GM19238 (cell line): Measurements from ENCODE around the gene CNNM3.

ENCODE experiments used
- DNase-seq: peaks from one replicate; pipeline ENCODE4 v3.0.0; 2011; ENCODE audit warnings: low spot score; ENCODE audit not compliant: insufficient read length

CNNM3 gene

GRCh38 chr2:96863575-96864342 is 47.7 kb downstream of the CNNM3 start:
- no peak for DNase-seq

GRCh38 chr2:96864343-96865091 is 48.4 kb downstream of the CNNM3 start:
- DNase-seq: no peak

- DNase-seq: no peak
Measured at GRCh38 chr2:96865654-96866053, 49.6 kb downstream of the CNNM3 start.

- no peak for DNase-seq
Measured at GRCh38 chr2:96866149-96866548, 50.1 kb downstream of the CNNM3 start.

- DNase-seq: no peak
Measured at GRCh38 chr2:96866586-96866985, 50.5 kb downstream of the CNNM3 start.

- no peak for DNase-seq
Measured at GRCh38 chr2:96866986-96867755, 51.1 kb downstream of the CNNM3 start.

- DNase-seq: peak; percentile 44
Measured at GRCh38 chr2:96867756-96868554, 51.9 kb downstream of the CNNM3 start.

- peak; percentile 90 for DNase-seq
Measured at GRCh38 chr2:96868555-96869280, 52.6 kb downstream of the CNNM3 start.

- DNase-seq: no peak
Measured at GRCh38 chr2:96869281-96869821, 53.3 kb downstream of the CNNM3 start.

- peak; percentile 55 for DNase-seq
Measured at GRCh38 chr2:96869822-96870625, 54.0 kb downstream of the CNNM3 start, which contains the start of gene SEMA4C. Gene SEMA4C (minus strand): TSS chr2:96870080. CDS start chr2:96867886, 2,194 bp downstream.

- no peak for DNase-seq
Measured at GRCh38 chr2:96870626-96871255, 54.7 kb downstream of the CNNM3 start.

GRCh38 chr2:96872591-96873349 is 56.7 kb downstream of the CNNM3 start:
- DNase-seq: no peak

- DNase-seq: no peak
Measured at GRCh38 chr2:96873651-96874096, 57.6 kb downstream of the CNNM3 start.

- peak; percentile 61 for DNase-seq
Measured at GRCh38 chr2:96874198-96874831, 58.2 kb downstream of the CNNM3 start.

- DNase-seq: no peak
Measured at GRCh38 chr2:96875498-96876268, 59.6 kb downstream of the CNNM3 start.

GRCh38 chr2:96876269-96877041 is 60.4 kb downstream of the CNNM3 start:
- no peak for DNase-seq
